Measurements from ENCODE around the gene CD40. TPM values are rescaled to one million over a fixed set of nuclear protein-coding genes. Genes with fewer than 3 reads are reported as not detected.

Gene CD40
- total and polyA plus RNA-seq, 10 of the 15 experiments (the other 5 are each of a cell fraction or from before 2014, with no cell fraction given): 40.8 to 193 (median 89.5) TPM

- TF ChIP-seq PRDM15 (CRISPR knock-in tag; IDR thresholded peaks at IDR 0.05) (0 out of 2 replicates have a peak, but pooled peaks have one; percentile 4), YY1 (IDR thresholded peaks at IDR 0.05; ENCODE audit: low read depth, low read length) (peak; percentile 65), SMC3 (IDR thresholded peaks at IDR 0.05; ENCODE audit: borderline replicate concordance, low read length) (peak; percentile 66), RAD21 (IDR thresholded peaks at IDR 0.05; ENCODE audit: insufficient read depth, low read depth, low read length) (peak; percentile 80), IKZF2 (IDR thresholded peaks at IDR 0.05) (no peak), BCL3 (IDR thresholded peaks at IDR 0.05; ENCODE audit: borderline replicate concordance, insufficient read depth, low read depth, low read length, poor library complexity, severe bottlenecking) (peak; percentile 55), ZBTB40 (IDR thresholded peaks at IDR 0.05; ENCODE audit: borderline replicate concordance) (no peak), POU2F2 (IDR thresholded peaks at IDR 0.05; ENCODE audit: borderline replicate concordance, low read depth, low read length) (peak; percentile 18; the same call in 1 of the 3 replicates), MLLT1 (IDR thresholded peaks at IDR 0.05) (no peak), NFIC (IDR thresholded peaks at IDR 0.05; ENCODE audit: low read depth, low read length) (peak; percentile 14; the same call in 1 of the 2 replicates), BHLHE40 (IDR thresholded peaks at IDR 0.05; ENCODE audit: borderline replicate concordance in 1 of 2, low read depth in 2 of 2, low read length in 1 of 2) (0 out of 4 replicates have a peak, but pooled peaks of 1 of the 2 experiments have one; percentile 6), CBFB (IDR thresholded peaks at IDR 0.05; ENCODE audit: low read depth) (peak; percentile 51; the same call in 1 of the 2 replicates), MTA3 (IDR thresholded peaks at IDR 0.05; ENCODE audit: borderline replicate concordance, low read length) (peak; percentile 24)
Measured at GRCh38 chr20:46132705-46133120, 14.6 kb downstream of the CD40 start (continued).

Measured in GM12878 (cell line).